Measurements from ENCODE around the gene HECTD3. TPM values are rescaled to one million over a fixed set of nuclear protein-coding genes. Genes with fewer than 3 reads are reported as not detected.

HECTD3 gene
- total and polyA plus RNA-seq, 9 of the 15 experiments (the other 6 are each of a cell fraction or from before 2014, with no cell fraction given) = 6.3 to 50.8 (median 18.9) TPM

- H3K27ac ChIP-seq (ENCODE audit: extremely low read depth, low read depth, low read length) = no peak overlapping the region
- H3K9me3 ChIP-seq (replicated peaks; ENCODE audit: control insufficient read depth, insufficient read depth, low read depth, low read length) = no peaks in the 10 kb centered on the region
- peaks cover 11% of the 10 kb centered on the region; the same call in 1 of the 2 replicates for H4K20me1 ChIP-seq (replicated peaks; ENCODE audit: control insufficient read depth, insufficient read depth, low read length)
- no peak overlapping the region for H3K4me2 ChIP-seq (ENCODE audit: insufficient read depth, low read length)
- peaks cover 12 to 24% of the 10 kb centered on the region in 2 experiments for H3K4me1 ChIP-seq (replicated peaks in 1 of 2; ENCODE audit: control insufficient read depth in 2 of 2, insufficient read depth in 2 of 2, low read length in 2 of 2)
- BruUV-seq (replicated peaks) = no TSS peak
- DNase-seq (ENCODE audit: extremely low read depth in 1 of 4, low spot score in 3 of 4) = peak in 1 of 4 experiments; percentile 5
- H3K9ac ChIP-seq (ENCODE audit: insufficient read depth in 1 of 2, low read depth in 2 of 2, low read length in 2 of 2) = no peak overlapping the region; a peak in 1 of 4 replicates
- peaks cover 6% of the 10 kb centered on the region for H3K9me1 ChIP-seq (ENCODE audit: control insufficient read depth, insufficient read depth, low read length)
- no peaks in the 10 kb centered on the region for H3K27me3 ChIP-seq (ENCODE audit: control insufficient read depth in 2 of 2, insufficient read depth in 2 of 2, low read length in 2 of 2)
- H3K4me3 ChIP-seq = no peak overlapping the region
- TF ChIP-seq POLR2B (IDR thresholded peaks at IDR 0.05; ENCODE audit: low read depth, partially characterized antibody) = no peak
- 0 out of 2 replicates have a peak, but pooled peaks have one; percentile 14 for TF ChIP-seq RBFOX2 (IDR thresholded peaks at IDR 0.05; ENCODE audit: low read depth, low read length)
- H2AFZ ChIP-seq (ENCODE audit: low read depth, low read length) = no peak overlapping the region
- FAIRE-seq = no peak
- intact Hi-C loops (cut with micrococcal nuclease) (no loop called here), in situ Hi-C loops (cut with MboI) (no loop called here)
- H3K36me3 ChIP-seq (ENCODE audit: control insufficient read depth, insufficient read depth, low read length) = peaks cover 77% of the 10 kb centered on the region
- ChIA-PET CTCF (ENCODE audit: low intra/inter-chr PET ratio) (no interaction called here), POLR2A (interaction anchor here (0.5 to 2.8 kb wide), 5 partner anchors 10 to 634 kb away, joined by 3 to 10 read pairs (median 3); no protein-coding TSS in a partner anchor)
- ATAC-seq = no peak
- peaks cover 25% of the 10 kb centered on the region for H3K79me2 ChIP-seq (ENCODE audit: control insufficient read depth, insufficient read depth, low read length)
- WGBS (ENCODE audit: insufficient coverage, low coverage, missing lambda C conversion rate) = 91% methylated on average over 11 of the region's 11 CpGs
Observed at GRCh38 chr1:45007311-45007710, 3.8 kb downstream of the HECTD3 start.

GRCh38 chr1:45005761-45006160 lies 5.4 kb downstream of the HECTD3 start:
- Histone ChIP-seq H3K27me3 (ENCODE audit: control insufficient read depth in 2 of 2, insufficient read depth in 2 of 2, low read length in 2 of 2) (no peaks in the 10 kb centered on the region), H4K20me1 (replicated peaks; ENCODE audit: control insufficient read depth, insufficient read depth, low read length) (peaks cover 11% of the 10 kb centered on the region; the same call in 1 of the 2 replicates), H3K4me2 (ENCODE audit: insufficient read depth, low read length) (no peak overlapping the region), H3K4me3 (no peak overlapping the region), H3K27ac (ENCODE audit: extremely low read depth, low read depth, low read length) (no peak overlapping the region), H3K9me3 (replicated peaks; ENCODE audit: control insufficient read depth, insufficient read depth, low read depth, low read length) (no peaks in the 10 kb centered on the region), H3K36me3 (ENCODE audit: control insufficient read depth, insufficient read depth, low read length) (peaks cover 85% of the 10 kb centered on the region), H3K4me1 (replicated peaks in 1 of 2; ENCODE audit: control insufficient read depth in 2 of 2, insufficient read depth in 2 of 2, low read length in 2 of 2) (peaks cover 7 to 14% of the 10 kb centered on the region in 2 experiments), H3K9ac (ENCODE audit: insufficient read depth in 1 of 2, low read depth in 2 of 2, low read length in 2 of 2) (no peak overlapping the region), H3K79me2 (ENCODE audit: control insufficient read depth, insufficient read depth, low read length) (peaks cover 16% of the 10 kb centered on the region), H2AFZ (ENCODE audit: low read depth, low read length) (no peak overlapping the region), H3K9me1 (ENCODE audit: control insufficient read depth, insufficient read depth, low read length) (peaks cover 6% of the 10 kb centered on the region)
- intact Hi-C loops (cut with micrococcal nuclease) (no loop called here), in situ Hi-C loops (cut with MboI) (no loop called here)
- TF ChIP-seq RBM25 (IDR thresholded peaks at IDR 0.05; ENCODE audit: low read depth, low read length, severe bottlenecking) (no peak), STAG1 (CRISPR knock-in tag; IDR thresholded peaks at IDR 0.05; ENCODE audit: borderline replicate concordance) (no peak), LARP7 (IDR thresholded peaks at IDR 0.05) (no peak), MAX (CRISPR knock-in tag; IDR thresholded peaks at IDR 0.05) (no peak), POLR2A (conservative IDR thresholded peaks at IDR 0.05) (no peak), E2F4 (CRISPR knock-in tag; IDR thresholded peaks at IDR 0.05; ENCODE audit: low read depth) (no peak), PML (IDR thresholded peaks at IDR 0.05; ENCODE audit: low read length) (no peak), ZNF444 (CRISPR knock-in tag; IDR thresholded peaks at IDR 0.05) (no peak), YBX1 (IDR thresholded peaks at IDR 0.05) (no peak), ZNF436 (CRISPR knock-in tag; IDR thresholded peaks at IDR 0.05) (no peak), ZKSCAN1 (IDR thresholded peaks at IDR 0.05; ENCODE audit: low read depth, low read length) (no peak), ZNF311 (CRISPR knock-in tag; IDR thresholded peaks at IDR 0.05) (no peak)
- ChIA-PET CTCF (ENCODE audit: low intra/inter-chr PET ratio) (no interaction called here), POLR2A (interaction anchor here (0.5 to 2.8 kb wide), 11 partner anchors 9 to 322 kb away, joined by 3 to 10 read pairs (median 4); partner anchors contain the start of gene EIF2B3)
- DNase-seq (ENCODE audit: extremely low read depth in 1 of 4, low spot score in 3 of 4) (peak in 1 of 4 experiments; percentile 9), FAIRE-seq (no peak), ATAC-seq (no peak)
- BruUV-seq (replicated peaks) = no TSS peak
- WGBS (ENCODE audit: insufficient coverage, low coverage, missing lambda C conversion rate) = 89% methylated on average over 5 of the region's 6 CpGs
